Lung (tissue), 12 donors: ENCODE data around the gene GPR162. TPM values are rescaled to one million over a fixed set of nuclear protein-coding genes. Genes with fewer than 3 reads are reported as not detected.

Source experiments
- ATAC-seq: fragments of 200-7000 bp; cut with Tn5 transposase; one replicate; pipeline ENCODE4 v1.9.1; 2020; ENCODE audit warnings: moderate number of reproducible peaks; ENCODE audit not compliant: insufficient read depth, low FRiP score
- DNase-seq, 3 donors: peaks; one replicate each; pipeline ENCODE4 v3.0.0-alpha.2; 2013 to 2017
- H3K27ac ChIP-seq, 2 donors: one replicate each; pipeline ENCODE4 v1.5.1; 2013; ENCODE audit warnings: mild to moderate bottlenecking in 2 of 2, moderate library complexity in 2 of 2, control low read depth in 1 of 2, inconsistent platforms in 1 of 2, low read depth in 1 of 2, low read length in 1 of 2
- H3K27me3 ChIP-seq, 3 donors: one replicate each; pipeline ENCODE4 v1.5.1; 2013; ENCODE audit warnings: low read length in 2 of 3; ENCODE audit not compliant: control insufficient read depth in 3 of 3, insufficient read depth in 3 of 3
- H3K36me3 ChIP-seq, 4 donors: one replicate each; pipeline ENCODE4 v1.5.1; 2013; ENCODE audit warnings: low read length in 4 of 4, mild to moderate bottlenecking in 1 of 4, moderate library complexity in 1 of 4; ENCODE audit not compliant: control insufficient read depth in 4 of 4, insufficient read depth in 4 of 4
- H3K4me1 ChIP-seq, 5 donors: one replicate each; pipeline ENCODE4 v1.5.1; 2013; ENCODE audit warnings: low read length in 5 of 5, mild to moderate bottlenecking in 2 of 5, moderate library complexity in 1 of 5; ENCODE audit not compliant: control insufficient read depth in 5 of 5, insufficient read depth in 5 of 5
- H3K4me3 ChIP-seq: one replicate; pipeline ENCODE4 v1.5.1; 2013; ENCODE audit warnings: mild to moderate bottlenecking, control low read depth, moderate library complexity
- H3K9ac ChIP-seq, 2 donors: one replicate each; pipeline ENCODE4 v1.5.1; 2013; ENCODE audit warnings: low read length in 2 of 2, control low read depth in 1 of 2; ENCODE audit not compliant: insufficient read depth in 1 of 2
- H3K9me3 ChIP-seq, 4 donors: one replicate each; pipeline ENCODE4 v1.5.1; 2013; ENCODE audit warnings: low read length in 3 of 4, mild to moderate bottlenecking in 1 of 4, moderate library complexity in 1 of 4; ENCODE audit not compliant: control insufficient read depth in 4 of 4, insufficient read depth in 3 of 4
- CTCF ChIP-seq: IDR thresholded peaks from 2 replicates; pipeline ENCODE4 v1.5.1; 2012; ENCODE audit warnings: mild to moderate bottlenecking; ENCODE audit errors: control extremely low read depth, extremely low read depth
- WGBS, 2 donors: extraction: QIAGEN DNeasy Blood & Tissue Kit; methylation state at CpG; one replicate each; pipeline ENCODE4 v1.1.7; 2013; 5-methylcytosine and 5-hydroxymethylcytosine counted together
- polyA plus RNA-seq, 2 donors: library from polyadenylated mRNA; stranded (reverse); fragments of 200-250 nt; gene quantifications; one replicate each; pipeline ENCODE4 v1.2.1, GENCODE V29; 2013
- total RNA-seq, 2 donors: library from RNA; depleted of rRNA in 1 of 2; stranded (reverse); fragments of >200 nt in 1 of 2; gene quantifications; one replicate each; pipeline ENCODE4 v1.2.1, GENCODE V29; 2014 to 2021
- donor health status: control.
- donor health status: control.
- donor health status: Bipolar disorder and iron deficiency.
- donor health status: healthy.
- donor health status: DM: yes; HTN: yes; CAD: no.

Gene GPR162
- total and polyA plus RNA-seq, 4 donors, result 22.8 to 36.0 (median 24.0) TPM

GRCh38 chr12:6788972-6789924, 32.4 kb upstream of the GPR162 start, which contains the start of gene CD4:
CD4 (plus strand) TSS chr12:6789528; CDS start chr12:6800139, 10,611 bp downstream.
- DNase-seq (peak; percentile 87 to 91 (median 90)), ATAC-seq (peak; percentile 66)
- Histone ChIP-seq H3K27me3 (no peaks in the 10 kb centered on the region), H3K4me1 (peaks cover 0 to 43% (median 16%) of the 10 kb centered on the region in 5 donors), H3K4me3 (peak within 1 kb of the TSS; percentile 21), H3K9ac (peak within 1 kb of the TSS; percentile 31 to 83), H3K27ac (peak within 1 kb of the TSS in 1 of 2 donors; percentile 87), H3K36me3 (no peaks in the 10 kb centered on the region), H3K9me3 (no peaks in the 10 kb centered on the region)
- TF ChIP-seq CTCF, result no peak
- WGBS, 2 donors, result 35 to 44% methylated on average over 18 of the region's 18 CpGs

GRCh38 chr12:6790496-6791150, 31.0 kb upstream of the GPR162 start:
- H3K9me3 ChIP-seq, result no peaks in the 10 kb centered on the region
- peaks cover 0 to 8% (median 3%) of the 10 kb centered on the region in 4 donors for H3K36me3 ChIP-seq
- H3K27ac ChIP-seq, result peak overlapping the region in 1 of 2 donors; percentile 75
- peak overlapping the region in 1 of 2 donors; percentile 83 for H3K9ac ChIP-seq
- ATAC-seq (no peak), DNase-seq (peak in 1 of 3 donors; percentile 13)
- peaks cover 0 to 40% (median 16%) of the 10 kb centered on the region in 5 donors for H3K4me1 ChIP-seq
- WGBS, 2 donors, result 80 to 82% methylated on average over 12 of the region's 12 CpGs
- H3K27me3 ChIP-seq, result no peaks in the 10 kb centered on the region
- TF ChIP-seq CTCF, result no peak
- no peak overlapping the region for H3K4me3 ChIP-seq

GRCh38 chr12:6791931-6792520, 29.6 kb upstream of the GPR162 start:
- 29 to 61% methylated on average over 13 of the region's 13 CpGs for WGBS, 2 donors
- TF ChIP-seq CTCF, result no peak
- peak overlapping the region; percentile 49 to 61 for H3K9ac ChIP-seq
- H3K27ac ChIP-seq, result peak overlapping the region in 1 of 2 donors; percentile 80
- peaks cover 0 to 18% (median 6%) of the 10 kb centered on the region in 4 donors for H3K36me3 ChIP-seq
- H3K9me3 ChIP-seq, result no peaks in the 10 kb centered on the region
- H3K4me3 ChIP-seq, result peak overlapping the region; percentile 18
- ATAC-seq, result no peak
- H3K4me1 ChIP-seq, result peaks cover 0 to 36% (median 16%) of the 10 kb centered on the region in 5 donors
- no peak for DNase-seq
- H3K27me3 ChIP-seq, result no peaks in the 10 kb centered on the region
